ENCODE measurements around the gene RASAL1. TPM values are rescaled to one million over a fixed set of nuclear protein-coding genes. Genes with fewer than 3 reads are reported as not detected.

The RASAL1 gene
- total RNA-seq, 4 donors from 2014 or later, result not detected

GRCh38 chr12:113155646-113156045 is 20.1 kb upstream of the RASAL1 start:
- intact Hi-C loops (cut with DNase I; ENCODE audit: low total_unique reads) (no loop called here), in situ Hi-C loops (cut with MboI; ENCODE audit: low sequenced_read_pairs in 4 of 4) (no loop called here)
- H3K27me3 ChIP-seq, result peaks cover 44 to 54% (median 47%) of the 10 kb centered on the region in 3 donors
- no peaks in the 10 kb centered on the region for H3K4me1 ChIP-seq
- H3K27ac ChIP-seq, result no peak overlapping the region
- no peak overlapping the region for H3K4me3 ChIP-seq
- no peak for ATAC-seq
- DNase-seq, result no peak
- TF ChIP-seq POLR2A (IDR thresholded peaks at IDR 0.05), result no peak
- TF ChIP-seq, protein P1, sequence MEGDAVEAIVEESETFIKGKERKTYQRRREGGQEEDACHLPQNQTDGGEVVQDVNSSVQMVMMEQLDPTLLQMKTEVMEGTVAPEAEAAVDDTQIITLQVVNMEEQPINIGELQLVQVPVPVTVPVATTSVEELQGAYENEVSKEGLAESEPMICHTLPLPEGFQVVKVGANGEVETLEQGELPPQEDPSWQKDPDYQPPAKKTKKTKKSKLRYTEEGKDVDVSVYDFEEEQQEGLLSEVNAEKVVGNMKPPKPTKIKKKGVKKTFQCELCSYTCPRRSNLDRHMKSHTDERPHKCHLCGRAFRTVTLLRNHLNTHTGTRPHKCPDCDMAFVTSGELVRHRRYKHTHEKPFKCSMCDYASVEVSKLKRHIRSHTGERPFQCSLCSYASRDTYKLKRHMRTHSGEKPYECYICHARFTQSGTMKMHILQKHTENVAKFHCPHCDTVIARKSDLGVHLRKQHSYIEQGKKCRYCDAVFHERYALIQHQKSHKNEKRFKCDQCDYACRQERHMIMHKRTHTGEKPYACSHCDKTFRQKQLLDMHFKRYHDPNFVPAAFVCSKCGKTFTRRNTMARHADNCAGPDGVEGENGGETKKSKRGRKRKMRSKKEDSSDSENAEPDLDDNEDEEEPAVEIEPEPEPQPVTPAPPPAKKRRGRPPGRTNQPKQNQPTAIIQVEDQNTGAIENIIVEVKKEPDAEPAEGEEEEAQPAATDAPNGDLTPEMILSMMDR (IDR thresholded peaks at IDR 0.05 in 4 of 5, conservative IDR thresholded peaks at IDR 0.05 in 1 of 5), result no peak
- H3K9me3 ChIP-seq, result no peaks in the 10 kb centered on the region
- peaks cover 0 to 33% of the 10 kb centered on the region in 2 donors for H3K36me3 ChIP-seq

- intact Hi-C loops (cut with DNase I; ENCODE audit: low total_unique reads) (no loop called here), in situ Hi-C loops (cut with MboI; ENCODE audit: low sequenced_read_pairs in 4 of 4) (no loop called here)
- DNase-seq, result no peak
- ATAC-seq, result no peak
- Histone ChIP-seq H3K36me3 (peaks cover 0 to 27% of the 10 kb centered on the region in 2 donors), H3K27ac (no peak overlapping the region), H3K4me1 (no peaks in the 10 kb centered on the region), H3K4me3 (no peak overlapping the region), H3K27me3 (peaks cover 50 to 60% (median 52%) of the 10 kb centered on the region in 3 donors), H3K9me3 (no peaks in the 10 kb centered on the region)
- no peak for TF ChIP-seq POLR2A (IDR thresholded peaks at IDR 0.05)
- TF ChIP-seq, protein P1 (IDR thresholded peaks at IDR 0.05 in 4 of 5, conservative IDR thresholded peaks at IDR 0.05 in 1 of 5), result no peak
Measured at GRCh38 chr12:113155060-113155459, 19.5 kb upstream of the RASAL1 start.

GRCh38 chr12:113154351-113154973 is 18.9 kb upstream of the RASAL1 start:
- Histone ChIP-seq H3K4me3 (no peak overlapping the region), H3K36me3 (peaks cover 0 to 21% of the 10 kb centered on the region in 2 donors), H3K27ac (no peak overlapping the region), H3K27me3 (peaks cover 50 to 66% (median 53%) of the 10 kb centered on the region in 3 donors), H3K9me3 (no peaks in the 10 kb centered on the region), H3K4me1 (no peaks in the 10 kb centered on the region)
- DNase-seq (no peak), ATAC-seq (no peak)
- in situ Hi-C loops (cut with MboI; ENCODE audit: low sequenced_read_pairs in 4 of 4), result loop anchor here in 1 of 4 donors (5.0 kb wide), 1 partner anchor 107 kb away; no protein-coding TSS in a partner anchor
- TF ChIP-seq, protein P1 (IDR thresholded peaks at IDR 0.05 in 4 of 5, conservative IDR thresholded peaks at IDR 0.05 in 1 of 5), result no peak
- no peak for TF ChIP-seq POLR2A (IDR thresholded peaks at IDR 0.05)
- intact Hi-C loops (cut with DNase I; ENCODE audit: low total_unique reads), result no loop called here

- Histone ChIP-seq H3K4me1 (no peaks in the 10 kb centered on the region), H3K9me3 (no peaks in the 10 kb centered on the region), H3K27ac (no peak overlapping the region), H3K4me3 (peak overlapping the region; percentile 5 to 55 (median 32)), H3K36me3 (peaks cover 0 to 7% of the 10 kb centered on the region in 2 donors), H3K27me3 (peaks cover 50 to 67% (median 53%) of the 10 kb centered on the region in 3 donors)
- peak in 1 of 2 donors; percentile 28 for ATAC-seq
- DNase-seq, result no peak
- intact Hi-C loops (cut with DNase I; ENCODE audit: low total_unique reads), result loop anchor here (2.0 kb wide), 1 partner anchor 104 kb away; no protein-coding TSS in a partner anchor
- TF ChIP-seq, protein P1 (IDR thresholded peaks at IDR 0.05 in 4 of 5, conservative IDR thresholded peaks at IDR 0.05 in 1 of 5), result peak in 2 of 5 experiments; percentile 17 to 29
- TF ChIP-seq POLR2A (IDR thresholded peaks at IDR 0.05), result no peak
- in situ Hi-C loops (cut with MboI; ENCODE audit: low sequenced_read_pairs in 4 of 4), result loop anchor here in 1 of 4 donors (5.0 kb wide), 1 partner anchor 106 kb away; no protein-coding TSS in a partner anchor
Measured at GRCh38 chr12:113152835-113153814, 17.6 kb upstream of the RASAL1 start.
